GM18907 (cell line): ENCODE results near the gene GGN.
"Not testable (repeated sequence)": the region's sequence is repeated elsewhere in the genome, so short reads cannot be mapped to it uniquely, and the experiment has no call there.

Experiments used
- ATAC-seq: cut with Tn5 transposase; IDR thresholded peaks from one replicate; pipeline ENCODE4 v1.9.1; 2021; ENCODE audit warnings: mild to moderate bottlenecking, moderate library complexity; ENCODE audit not compliant: unreplicated experiment

The GGN gene

DNA sequence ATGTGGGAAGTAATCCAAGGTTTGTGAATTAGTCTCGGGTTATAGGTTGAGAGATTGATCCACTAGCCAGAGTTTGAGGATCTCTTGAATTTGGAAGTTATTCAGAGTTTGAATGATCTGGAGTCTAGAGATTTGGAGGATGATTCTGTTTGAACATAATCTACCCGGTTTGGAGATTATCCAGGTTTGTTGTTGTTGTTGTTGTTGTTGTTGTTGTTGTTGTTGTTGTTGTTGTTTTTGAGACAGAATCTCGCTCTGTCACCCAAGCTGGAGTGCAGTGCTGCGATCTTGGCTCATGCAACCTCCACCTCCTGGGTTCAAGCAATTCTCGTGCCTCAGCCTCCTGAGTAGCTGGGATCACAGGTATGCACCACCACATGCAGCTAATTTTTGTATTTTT, 24.1 kb upstream of the GGN start:
- ATAC-seq: not testable (repeated sequence)

DNA sequence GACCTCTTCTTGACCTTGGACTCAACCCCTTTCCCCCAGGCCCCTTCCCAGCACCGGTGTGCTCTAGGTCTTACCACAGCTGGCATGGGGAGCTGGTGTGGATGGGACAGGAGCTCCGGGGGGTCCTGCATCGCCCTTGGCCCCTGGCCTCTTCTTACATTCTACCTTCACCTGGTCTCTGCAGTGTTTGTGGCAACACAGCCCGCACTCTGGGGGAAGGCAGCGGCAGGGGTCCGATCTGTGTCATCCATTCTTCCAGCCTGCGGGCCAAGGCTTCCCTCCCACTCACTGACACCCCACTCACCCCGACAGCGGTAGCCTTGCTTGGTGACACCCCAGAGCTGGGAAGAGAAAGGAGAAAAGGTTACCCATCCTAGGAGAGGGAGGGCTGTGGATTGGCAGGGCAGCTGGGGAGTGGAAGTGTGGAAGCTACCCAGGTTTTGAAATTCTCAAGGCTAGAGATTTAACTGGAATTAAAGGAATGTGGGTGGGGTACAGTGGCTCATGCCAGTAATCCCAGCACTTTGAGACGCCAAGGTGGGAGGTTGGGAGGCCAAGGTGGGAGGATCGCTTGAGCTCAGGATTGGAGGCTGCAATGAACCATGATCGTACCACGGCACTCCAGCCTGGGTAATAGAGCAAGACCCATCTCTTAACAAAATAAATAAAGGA, 23.3 kb upstream of the GGN start:
- no peak for ATAC-seq

DNA sequence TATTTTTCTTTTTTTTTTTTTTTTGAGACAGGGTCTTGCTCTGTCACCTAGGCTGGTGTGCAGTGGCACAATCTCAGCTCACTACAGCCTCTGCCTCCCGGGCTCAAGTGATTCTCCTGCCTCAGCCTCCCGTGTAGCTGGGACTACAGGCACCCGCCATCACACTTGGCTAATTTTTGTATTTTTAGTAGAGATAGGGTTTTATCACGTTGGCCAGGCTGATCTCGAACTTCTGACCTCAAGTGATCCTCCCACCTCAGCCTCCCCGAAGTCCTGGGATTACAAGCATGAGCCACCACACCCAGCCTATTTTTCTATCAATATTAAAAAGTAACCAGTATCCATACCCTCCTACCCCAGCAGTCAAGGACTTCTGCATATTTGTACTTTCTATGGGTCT, 22.6 kb upstream of the GGN start:
- not testable (repeated sequence) for ATAC-seq

DNA sequence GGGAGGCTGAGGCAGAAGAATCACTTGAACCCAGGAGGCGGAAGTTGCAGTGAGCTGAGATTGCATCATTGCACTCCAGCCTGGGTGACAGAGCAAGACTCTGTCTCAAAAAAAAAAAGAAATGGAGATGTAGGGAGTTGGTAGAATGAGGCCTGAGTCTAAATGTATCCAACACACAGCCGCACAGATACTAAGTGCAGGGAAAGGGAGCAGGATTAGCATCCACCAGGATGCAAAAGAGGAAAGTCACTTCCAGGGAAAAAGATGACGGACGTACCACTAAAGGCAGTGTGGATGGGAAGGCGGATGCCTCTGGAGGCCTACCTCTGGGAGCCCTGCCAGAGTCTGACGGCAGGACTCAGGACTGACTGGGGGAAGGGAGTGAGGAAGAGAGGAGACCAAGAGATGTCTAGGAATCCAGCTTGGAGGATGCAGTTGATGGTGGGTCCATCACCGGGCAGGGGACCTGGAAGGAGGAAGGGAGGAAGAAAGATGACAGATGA, 21.8 kb upstream of the GGN start:
- ATAC-seq: no peak

DNA sequence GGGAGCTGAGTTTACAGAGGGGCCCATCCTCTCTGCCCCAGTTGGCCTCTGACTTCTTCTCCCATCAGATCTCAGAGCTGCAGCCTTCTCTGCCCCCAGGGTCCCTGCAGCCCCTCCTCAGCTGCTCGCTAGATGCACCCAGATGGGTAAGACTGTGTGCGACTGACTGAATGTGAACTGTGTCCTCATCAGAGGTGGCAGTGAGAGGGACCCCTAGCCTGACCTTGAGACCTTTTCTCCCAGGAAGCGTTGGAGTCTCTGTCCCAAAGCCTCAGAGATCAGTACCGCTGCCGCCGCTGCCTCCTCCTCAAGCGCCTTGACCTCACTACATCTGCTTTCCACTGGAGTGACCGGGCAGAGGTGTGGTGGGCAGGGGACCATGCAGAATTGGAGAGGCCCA, 17.4 kb upstream of the GGN start:
- no peak for ATAC-seq

DNA sequence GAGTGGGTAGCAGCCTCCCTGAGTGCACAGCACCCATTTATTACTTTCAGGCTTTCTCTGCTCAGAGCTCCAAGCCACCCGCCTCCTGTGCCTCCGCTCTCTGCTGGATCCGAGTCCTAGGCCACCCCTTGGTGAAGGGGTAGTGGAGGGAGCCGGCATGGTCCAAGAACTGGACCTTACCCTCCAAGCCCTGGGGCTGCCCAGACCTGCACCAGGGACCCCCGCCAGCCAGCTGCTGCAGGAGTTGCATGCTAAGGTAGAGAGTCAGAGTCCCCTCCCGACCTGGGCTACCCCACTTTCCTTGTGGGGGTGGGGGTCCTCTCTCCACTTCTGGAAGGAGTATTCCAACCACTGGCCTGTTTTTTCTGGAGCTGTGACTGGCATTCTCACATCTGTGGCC, 17.0 kb upstream of the GGN start:
- no peak for ATAC-seq

DNA sequence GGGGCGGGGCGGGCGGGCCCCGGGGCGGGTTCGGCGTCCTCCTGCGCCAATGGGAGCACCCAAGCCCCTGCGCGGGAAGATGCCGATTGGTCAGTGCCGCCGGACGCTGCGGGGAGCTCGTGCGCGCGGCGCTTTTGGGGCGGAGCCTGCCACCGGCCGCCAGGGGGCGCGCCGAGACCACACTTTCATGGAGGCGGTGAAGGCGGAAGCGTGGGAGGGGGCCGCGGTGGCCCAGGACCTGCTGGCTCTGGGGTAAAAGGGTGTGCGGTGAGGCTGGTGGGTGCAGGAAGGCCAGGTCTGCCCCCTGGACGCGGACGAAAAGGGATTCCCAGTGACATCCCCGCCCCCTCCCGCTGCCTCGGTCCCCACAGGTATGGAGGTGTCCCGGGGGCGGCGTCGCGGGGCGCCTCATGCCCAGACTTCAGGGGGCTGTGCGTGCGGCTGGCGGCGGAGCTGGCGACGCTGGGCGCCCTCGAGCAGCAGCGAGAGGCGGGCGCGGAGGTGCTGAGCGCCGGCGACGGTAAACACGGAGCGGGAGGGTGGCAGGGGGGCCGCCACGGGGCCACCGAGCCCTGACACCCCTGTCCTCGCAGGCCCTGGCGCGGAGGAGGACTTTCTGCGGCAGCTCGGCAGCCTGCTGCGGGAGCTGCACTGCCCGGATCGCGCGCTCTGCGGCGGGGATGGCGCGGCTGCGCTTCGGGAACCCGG, 15.3 kb upstream of the GGN start, which contains the start of gene FAM98C:
TSS of gene FAM98C (plus strand) at position 127 of the 708 bp plus-strand sequence. CDS start at position 188, 61 bp downstream.
- ATAC-seq: peak; percentile 88

DNA sequence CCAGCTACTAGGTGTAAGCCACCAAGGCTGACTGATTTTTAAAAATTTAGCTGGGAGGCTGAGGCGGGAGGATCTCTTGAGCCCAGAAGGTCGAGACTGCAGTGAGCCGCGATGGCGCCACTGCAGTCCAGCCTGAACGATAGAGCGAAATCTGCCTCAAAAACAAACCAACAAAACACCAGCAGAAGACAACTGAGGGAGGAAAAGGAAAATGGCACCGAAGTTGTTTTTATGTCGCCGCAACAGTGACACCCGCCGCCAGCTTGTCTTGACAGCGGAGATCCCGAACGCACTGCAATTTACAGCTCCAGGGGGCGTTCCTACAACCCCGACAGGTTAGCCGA, 14.8 kb upstream of the GGN start:
- no peak for ATAC-seq

DNA sequence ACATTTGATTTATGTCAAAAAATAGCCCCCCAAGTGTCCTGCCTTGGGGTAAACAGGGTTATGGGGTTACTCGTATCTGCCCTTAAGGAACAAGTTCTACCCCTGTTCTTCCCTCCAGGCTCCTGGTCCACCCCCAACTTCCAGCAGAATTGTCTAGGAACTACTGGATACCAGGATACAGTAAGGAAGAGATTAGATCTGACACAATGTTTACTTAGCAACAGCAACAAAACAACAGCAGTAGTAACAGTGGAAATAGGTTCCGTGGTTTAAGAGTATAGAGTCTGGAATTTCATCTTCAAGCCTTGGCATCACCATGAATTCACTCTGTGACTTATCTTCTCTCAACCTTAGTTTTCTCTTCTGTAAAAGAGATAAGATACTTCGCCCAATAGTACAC, 13.3 kb upstream of the GGN start:
- ATAC-seq: no peak

DNA sequence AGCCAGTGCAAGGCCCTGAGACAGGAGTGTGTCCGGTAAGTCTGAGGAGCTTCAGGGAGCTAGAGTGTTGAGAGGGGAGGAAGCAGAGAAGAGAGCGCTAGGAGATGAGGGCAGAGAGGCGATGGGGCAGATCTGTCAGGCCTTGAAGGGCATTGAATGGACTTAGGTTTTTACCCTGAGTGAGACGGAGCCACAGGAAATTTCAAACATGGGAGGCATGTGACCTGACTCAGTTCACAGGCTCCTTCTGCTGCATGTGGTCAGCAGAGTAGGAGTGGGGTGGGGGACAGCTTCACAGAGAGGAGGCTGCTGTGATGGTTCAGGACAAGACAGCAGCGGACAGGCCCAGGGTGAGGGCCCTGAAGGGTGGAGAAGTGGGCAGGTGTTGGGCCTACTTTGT, 12.5 kb upstream of the GGN start:
- no peak for ATAC-seq

DNA sequence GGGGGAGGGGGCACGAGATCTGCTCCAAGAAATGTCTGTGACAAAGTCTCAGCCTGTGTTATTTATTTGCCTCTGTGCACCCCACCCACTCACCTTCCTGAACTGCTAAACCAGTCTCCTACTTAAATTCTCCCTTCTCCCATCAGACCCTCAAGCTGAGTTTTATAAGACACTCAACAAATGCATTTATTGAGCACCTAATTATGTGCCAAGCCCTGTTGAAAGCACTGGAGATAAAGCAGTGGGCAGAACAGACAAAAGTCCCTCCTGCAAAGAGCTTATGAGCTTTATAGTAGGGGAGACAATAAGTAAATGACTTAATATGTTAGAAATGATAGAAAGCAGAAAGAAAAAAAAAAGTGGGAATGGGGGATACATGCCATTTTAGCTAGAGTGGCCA, 11.7 kb upstream of the GGN start:
- no peak for ATAC-seq

DNA sequence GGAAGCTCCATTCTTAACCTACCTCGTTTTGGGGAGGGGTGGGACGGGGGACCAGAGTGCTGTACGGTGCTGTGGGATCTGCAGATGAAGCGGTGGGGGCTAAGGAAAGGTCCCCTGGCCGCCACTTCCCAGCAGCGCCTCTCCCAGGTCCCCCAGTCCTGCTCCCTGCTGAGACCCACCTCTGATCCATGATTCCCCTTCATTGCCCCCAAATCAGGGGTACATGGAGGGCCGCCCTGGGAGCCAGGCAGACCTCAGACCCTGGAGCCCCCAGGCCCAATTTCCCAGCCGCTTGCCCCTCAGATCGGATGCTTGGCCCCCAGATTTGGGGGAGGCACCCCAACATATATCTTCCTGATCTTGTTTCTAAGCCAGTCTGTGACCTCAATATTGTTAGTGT, 11.2 kb upstream of the GGN start:
- no peak for ATAC-seq

DNA sequence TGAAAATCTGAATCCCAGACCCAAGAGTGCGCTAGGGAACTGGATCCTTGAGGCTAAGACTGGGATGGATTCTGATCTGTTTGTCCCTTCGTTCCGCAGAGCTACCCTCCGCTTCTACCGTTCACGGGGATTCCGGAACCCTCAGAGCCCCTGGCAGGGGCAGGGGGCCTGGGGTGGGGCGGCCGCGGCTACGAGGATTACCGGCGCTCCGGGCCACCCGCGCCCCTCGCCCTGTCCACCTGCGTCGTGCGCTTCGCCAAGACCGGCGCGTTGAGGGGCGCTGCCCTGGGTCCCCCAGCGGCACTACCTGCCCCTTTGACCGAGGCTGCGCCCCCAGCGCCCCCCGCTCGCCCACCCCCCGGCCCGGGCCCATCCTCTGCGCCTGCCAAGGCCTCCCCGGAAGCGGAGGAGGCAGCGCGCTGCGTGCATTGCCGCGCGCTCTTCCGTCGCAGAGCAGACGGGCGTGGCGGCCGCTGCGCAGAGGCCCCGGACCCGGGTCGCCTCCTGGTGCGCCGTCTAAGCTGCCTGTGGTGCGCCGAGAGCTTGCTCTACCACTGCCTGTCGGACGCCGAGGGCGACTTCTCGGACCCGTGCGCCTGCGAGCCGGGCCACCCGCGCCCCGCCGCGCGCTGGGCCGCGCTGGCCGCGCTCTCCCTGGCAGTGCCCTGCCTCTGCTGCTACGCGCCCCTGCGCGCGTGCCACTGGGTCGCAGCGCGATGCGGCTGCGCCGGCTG, 7.7 kb upstream of the GGN start:
- ATAC-seq: no peak

DNA sequence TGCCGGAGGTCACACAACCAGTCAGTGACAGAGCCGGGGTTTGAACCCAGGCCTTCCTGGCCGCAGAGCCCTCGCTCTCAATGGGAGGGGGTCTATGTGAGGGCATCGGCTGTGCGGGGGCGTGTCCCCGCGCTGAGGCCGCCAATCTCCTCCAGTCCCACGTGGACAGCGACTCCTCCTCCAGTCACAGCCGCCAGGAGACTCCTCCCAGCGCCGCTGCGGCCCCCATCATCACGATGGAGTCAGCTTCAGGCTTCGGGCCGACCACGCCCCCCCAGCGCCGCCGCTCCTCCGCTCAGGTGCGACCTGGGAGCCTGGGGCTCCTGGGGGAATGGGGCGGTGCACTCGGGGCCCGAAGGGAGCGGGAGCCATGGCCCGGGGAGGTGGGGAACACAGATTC, 6.7 kb upstream of the GGN start:
- no peak for ATAC-seq

DNA sequence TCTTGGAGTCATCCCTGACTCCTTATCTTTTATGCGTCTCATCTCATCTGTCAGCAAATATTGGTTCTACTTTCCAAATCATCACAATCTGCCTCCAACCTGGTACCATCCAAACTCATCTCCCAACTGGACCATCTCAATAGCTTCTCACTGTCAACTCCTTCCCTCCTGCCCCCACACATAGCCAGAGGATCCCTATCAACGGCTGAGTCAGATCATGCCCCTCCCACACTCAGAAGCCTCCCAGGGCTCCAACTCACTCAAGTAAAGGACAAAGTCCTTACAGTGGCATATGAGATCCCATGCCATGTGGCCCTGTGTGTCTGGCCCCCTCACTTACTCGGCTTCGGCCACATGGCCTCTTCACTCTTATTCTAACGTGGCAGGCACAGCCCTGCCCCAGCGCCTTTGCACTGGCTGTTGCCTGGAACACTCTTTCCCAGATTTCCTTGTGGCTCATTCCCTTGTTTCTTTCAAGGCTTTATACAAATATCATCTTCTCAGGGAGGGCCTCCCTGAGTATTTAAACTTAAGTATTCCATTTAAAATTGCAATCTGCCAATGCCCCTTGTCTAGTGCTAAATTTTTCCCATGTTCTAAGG, 5.0 kb upstream of the GGN start:
- no peak for ATAC-seq

DNA sequence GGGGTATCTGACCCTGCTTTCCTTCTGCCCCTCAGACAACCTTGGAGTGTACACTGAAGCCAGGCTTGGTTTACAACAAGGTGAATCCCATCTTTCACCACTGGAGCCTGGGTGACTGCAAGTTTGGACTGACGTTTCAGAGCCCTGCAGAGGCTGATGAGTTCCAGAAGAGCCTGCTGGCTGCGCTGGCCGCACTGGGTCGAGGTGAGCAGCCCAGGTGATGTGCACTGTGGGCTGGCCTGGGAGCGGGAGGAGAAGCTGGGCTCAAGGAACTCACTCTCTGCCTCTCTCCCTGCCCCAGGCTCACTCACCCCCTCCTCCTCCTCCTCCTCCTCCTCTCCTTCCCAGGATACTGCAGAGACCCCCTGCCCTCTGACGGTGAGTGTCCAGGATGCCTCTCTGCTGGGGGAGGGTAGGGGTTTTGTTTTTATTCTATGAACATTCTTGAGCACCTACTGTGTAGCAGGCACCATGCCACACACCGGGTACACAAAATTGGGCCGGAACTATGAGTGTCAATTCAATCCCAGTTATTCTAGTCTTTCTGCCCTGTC, 4.2 kb upstream of the GGN start:
- ATAC-seq: no peak

DNA sequence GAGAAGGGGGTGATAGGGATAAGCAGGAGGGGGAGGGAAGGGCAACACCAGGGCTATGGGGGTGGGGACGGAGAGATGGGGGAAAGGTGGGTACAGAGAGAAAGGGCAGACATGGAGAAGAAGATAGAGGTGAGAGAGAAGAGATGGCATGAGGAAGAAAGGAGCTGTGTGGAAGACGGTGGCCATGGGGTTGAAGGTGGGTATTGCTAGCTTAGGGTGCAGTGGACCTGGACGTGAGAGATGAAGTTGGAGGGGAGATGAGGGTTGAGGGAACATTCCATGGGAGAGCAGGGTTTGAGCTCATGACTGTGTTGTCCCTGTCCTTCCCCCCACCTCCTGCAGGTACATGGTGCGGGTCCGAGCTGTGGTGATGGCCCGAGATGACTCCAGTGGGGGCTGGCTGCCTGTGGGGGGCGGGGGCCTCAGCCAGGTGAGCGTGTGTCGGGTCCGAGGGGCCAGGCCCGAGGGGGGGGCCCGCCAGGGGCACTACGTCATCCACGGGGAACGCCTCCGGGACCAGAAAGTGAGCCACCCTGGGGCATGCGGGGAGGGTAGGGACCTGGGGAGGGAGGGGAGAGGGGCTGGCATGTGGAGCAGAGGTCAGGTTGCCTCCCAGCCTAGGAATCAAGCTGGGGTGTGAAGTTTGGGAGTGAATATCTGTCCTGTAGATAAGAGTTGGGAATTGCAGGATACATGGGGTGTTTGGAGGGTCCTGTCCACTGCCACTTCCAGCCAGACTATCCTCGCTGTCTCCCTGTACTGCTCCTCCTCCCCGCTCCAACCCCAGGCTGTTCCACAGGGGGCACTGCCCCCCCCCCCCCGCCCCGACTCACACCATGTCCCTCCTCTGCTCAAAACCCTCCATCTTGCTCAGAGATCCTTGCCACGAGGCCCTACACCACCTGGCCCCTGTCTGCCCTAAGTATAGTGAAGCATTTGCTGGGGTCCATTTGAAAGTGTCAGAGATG, 2.4 kb upstream of the GGN start:
- no peak for ATAC-seq

DNA sequence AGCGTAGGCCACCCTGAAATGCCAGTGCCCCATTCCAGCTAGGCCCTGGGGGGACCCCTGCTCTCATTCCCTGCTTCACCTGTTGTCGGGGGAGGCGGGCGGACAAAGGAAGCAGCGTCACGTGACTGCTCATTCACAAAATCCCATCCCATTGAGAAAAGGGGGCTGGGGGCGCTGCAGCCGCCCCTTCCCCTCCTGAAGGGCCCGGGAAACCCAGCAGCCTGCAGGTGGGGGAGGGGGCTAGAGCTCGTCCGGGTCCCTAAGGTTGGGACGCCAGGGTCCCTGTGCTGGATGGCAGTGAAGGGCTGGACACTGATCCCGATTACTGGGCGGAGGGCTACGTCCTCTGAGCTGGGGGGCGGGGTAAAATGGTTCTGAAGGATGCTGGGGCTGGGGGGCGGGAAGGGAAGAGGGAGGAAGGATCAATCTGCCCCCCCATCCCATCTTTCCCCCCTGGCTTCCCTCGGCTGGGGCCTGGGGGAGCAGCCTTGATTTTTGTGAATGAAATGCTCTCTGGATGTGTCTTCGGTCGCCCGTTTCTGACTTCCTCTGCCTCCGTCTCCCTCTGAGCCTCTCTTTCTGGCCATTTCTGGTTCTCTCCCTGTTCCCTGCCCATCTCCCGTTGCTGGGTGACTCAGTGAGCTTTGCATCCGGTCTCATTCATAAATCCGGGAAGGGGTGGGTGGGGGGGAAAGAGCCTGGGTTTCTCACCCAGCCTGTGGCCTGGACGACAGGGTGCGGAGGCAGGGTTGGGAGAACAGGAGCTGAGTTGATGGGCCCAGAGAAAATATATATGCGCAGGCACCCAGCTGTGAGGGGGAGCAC, 1.5 kb upstream of the GGN start:
- no peak for ATAC-seq
